Stimulated activated CD8-positive, alpha-beta memory T cell treated with anti-CD3 and anti-CD28 coated beads, Interleukin-12 subunit alpha, Interleukin-12 subunit beta, amount 100 ng/mL, for 4 hours (primary cell): Measurements from ENCODE around the gene ADCK1.
"Not testable (repeated sequence)": the region's sequence is repeated elsewhere in the genome, so short reads cannot be mapped to it uniquely, and the experiment has no call there.

ENCODE experiments used
- DNase-seq: peaks from one replicate; pipeline ENCODE4 v3.0.0-alpha.2; 2020; ENCODE audit warnings: low read depth

ADCK1 gene

DNA sequence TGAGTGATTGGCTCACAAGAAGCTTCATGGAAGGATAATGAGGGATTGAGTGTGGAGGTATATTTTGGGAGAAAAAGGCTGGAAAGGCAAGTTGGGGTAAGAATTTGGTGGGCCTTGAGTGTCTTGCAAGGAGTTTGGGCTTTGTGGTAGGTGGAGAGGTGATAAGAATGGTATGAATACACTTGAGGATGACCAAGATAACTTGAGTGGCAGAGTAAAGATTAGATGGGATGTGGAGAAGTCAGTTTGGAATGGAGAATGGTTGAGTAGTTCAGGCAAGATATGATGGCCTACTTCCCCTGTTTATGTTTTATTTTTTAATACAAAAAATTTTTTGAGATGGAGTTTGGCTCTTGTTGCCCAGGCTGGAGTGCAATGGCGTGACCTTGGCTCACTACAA, 9.1 kb downstream of the ADCK1 start:
- DNase-seq, result no peak

DNA sequence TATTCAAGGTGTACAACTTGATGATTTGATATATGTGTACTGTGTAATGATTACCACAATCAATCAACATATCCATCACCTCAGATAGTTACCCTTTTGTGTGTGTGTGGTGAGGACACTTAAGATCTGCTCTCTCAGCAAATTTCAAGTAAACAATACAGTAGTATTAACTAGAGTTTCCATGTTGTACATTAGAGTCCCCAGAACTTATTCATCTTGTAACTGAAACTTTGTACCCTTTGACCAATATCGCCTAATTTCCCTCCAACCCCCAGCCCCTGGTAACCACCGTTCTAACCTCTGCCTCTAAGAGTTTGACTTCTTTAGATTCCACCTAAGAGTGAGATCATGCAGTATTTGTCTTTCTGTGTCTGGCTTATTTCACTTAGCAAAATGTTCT, 12.1 kb downstream of the ADCK1 start:
- DNase-seq, result no peak

DNA sequence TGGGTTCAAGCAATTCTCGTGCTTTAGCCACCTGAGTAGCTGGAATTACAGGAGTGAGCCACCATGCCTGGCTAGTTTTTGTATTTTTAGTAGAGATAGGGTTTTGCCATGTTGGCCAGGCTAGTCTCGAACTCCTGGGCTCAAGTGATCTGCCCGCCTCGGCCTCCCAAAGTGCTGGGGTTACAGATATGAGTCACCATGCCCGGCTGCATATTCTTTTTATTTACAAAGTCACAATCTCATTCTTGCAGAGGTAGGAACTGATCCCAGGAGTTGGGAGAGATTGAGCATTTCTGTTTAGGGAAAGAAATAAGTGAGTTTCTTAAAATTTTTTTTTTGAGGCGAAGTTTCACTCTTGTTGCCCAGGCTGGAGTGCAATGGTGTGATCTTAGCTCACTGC, 12.8 kb downstream of the ADCK1 start:
- DNase-seq, result not testable (repeated sequence)

DNA sequence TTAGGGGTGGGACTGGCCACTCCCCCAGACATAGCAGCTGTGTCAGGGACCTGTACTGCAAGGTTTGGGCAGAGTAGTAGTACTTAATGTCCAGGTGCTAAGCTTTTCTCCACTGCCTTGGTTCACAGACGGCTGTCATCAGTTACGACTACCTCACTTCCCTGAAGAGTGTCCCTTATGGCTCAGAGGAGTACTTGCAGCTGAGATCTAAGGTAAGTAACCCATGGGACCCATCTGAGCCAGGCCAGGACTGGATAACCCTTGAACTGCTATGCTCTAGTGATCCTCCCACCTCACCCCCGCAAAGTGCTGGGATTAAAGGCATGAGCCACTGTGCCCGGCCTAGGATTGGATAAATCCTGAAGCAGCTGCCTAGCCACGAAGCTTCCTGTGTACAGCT, 22.4 kb downstream of the ADCK1 start:
- no peak for DNase-seq

DNA sequence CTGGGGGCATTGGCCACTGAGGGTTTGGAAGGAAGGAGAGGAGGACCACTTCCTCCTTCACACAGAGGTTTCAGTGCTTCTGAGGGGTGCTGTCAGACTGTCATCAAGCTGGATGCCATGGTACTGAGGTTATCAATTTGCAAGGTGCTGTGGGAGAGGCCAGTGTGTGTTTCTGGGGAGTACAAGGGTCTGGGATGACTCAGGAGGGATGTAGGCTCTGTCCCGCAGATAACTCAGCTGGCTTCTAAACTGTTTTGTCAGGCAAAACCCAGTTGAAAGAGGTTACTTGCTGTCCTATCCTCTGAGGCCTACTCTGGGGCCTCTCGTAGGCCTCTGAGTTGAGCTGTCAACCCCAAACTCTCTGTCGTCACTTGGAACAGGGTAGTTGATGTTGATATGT, 22.8 kb downstream of the ADCK1 start:
- DNase-seq, result no peak

DNA sequence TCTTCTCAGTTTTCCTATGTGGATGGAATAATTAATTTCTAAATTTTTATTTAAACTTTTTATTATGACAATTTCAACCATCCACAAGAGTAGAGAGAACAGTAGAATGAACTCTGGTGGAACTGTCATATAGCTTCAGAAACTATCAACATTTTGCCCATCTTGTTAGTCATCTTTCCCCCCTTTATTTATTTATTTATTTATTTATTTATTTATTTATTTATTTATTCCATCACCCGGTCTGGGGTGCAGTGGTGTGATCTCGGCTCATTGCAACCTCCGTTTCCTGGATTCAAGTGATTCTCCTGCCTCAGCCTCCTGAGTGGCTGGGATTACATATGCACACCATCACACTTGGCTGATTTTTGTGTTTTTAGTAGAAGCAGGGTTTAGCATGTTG, 23.5 kb downstream of the ADCK1 start:
- no peak for DNase-seq

DNA sequence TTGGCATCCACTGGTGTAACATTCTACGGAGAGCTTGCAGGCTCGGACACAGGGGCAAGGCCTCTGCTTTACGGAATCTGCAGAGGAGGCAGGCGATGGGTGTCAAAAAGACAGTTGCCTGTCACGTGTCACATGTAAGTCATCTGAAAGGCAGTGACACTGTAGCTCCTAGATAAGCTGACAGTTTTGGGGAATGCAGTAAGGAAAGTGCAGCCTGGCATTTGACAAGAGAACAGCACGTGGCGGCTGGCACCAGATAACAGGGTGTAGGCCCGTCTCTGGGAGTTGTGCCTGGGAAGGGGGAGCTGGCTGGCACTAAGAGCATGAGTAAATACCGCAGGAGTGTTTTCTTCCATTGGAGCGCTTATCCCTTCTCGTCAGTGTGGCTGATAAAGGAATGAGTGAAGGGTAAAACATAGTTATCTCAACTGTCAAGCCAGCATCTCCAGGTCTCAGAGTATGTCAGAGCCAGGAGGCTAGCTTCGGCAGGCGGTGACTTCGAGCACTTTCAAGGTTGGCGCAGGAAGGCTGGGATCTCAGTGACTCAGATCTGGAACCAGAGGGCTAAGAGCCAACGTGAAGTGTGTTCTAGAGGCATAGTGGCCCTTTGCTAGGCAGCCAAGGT, 26.1 kb downstream of the ADCK1 start:
- no peak for DNase-seq

DNA sequence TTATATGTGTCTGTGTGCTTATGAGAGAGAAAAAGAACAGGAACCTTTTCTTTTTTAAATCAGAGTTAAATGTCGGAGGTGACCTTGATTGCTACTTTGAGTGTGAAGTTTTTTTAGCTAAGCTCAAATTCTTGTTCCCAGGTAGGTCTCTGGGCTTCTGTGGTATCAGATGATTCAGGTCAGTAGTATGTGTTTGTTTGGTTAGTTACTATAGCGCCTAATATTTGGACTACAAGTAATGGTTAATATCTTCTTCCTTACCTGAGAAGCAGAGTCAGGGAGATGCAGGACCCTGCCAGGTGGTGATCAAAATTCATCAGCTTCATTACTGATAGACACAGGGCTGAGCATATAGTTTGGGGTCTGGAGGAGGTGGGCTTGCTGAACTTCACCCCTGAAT, 30.8 kb downstream of the ADCK1 start:
- no peak for DNase-seq

DNA sequence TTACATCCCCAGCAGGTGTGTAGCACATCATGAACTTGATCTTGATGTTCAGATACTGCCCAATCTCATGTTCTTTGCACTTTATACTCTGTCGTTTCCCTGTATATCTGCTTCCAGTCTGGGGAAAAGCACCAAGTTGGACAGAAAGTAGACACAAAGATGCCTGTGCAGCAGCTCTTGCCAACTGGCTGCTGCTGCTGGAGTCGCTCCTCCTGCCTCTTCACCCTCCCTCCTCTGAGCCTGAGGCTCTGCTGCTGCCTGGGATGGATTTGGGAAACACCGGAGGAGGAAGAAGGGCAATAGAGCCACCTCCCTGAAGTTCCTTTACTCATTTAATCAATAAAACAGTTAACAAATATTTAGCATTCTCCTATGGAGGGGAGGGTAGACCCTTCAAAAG, 32.4 kb downstream of the ADCK1 start:
- no peak for DNase-seq

DNA sequence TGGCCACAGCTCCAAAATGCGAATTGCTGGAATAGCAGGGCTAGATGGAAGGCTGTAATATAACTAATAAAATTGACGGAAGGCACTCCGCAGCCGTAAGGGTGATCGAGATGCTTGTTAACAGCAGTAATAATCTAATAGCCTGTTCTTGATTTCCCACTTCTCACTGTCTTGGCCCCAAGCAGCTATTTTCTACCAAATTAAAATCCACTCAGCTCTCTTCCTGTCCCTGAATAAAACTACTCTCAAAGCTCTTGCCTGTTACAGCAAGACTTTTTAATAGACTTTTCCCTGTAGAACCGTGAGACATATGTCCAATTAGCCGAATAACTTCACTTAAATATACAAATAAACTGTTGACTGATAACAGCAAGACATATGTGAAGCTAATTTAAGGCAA, 38.0 kb downstream of the ADCK1 start:
- DNase-seq, result no peak

DNA sequence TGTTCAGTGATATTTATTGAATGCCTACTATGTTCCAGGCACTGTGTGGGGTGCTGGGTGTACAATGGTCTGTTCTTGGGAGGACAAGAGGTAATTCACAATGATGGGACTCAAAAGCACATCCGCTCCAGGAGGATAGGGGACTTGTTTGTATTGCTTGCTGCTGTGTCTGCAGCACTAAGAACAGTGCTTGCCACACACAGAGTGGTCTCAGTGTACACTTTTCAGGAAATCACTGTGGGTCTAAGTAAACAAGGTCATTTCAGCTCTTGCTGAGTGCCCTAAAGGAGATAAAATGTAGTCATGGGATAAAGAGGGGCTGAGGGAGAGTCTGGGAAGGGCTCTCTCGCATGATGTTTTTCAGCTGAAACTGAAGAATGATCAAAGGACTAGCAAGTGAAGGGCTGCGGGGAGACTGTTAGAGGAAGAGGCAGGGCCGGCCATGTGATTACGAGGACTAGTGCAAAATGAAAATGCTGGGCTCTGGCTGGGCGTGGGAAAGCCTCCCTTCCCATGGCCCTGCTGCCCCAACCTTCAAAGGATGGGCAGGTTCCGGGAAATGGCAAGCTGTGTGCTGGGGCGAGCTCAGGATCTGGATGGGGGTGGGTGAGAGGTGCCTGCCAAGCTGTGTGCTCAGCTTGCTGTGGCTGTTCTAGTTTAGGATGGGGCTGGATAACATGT, 39.1 kb downstream of the ADCK1 start:
- DNase-seq, result no peak

DNA sequence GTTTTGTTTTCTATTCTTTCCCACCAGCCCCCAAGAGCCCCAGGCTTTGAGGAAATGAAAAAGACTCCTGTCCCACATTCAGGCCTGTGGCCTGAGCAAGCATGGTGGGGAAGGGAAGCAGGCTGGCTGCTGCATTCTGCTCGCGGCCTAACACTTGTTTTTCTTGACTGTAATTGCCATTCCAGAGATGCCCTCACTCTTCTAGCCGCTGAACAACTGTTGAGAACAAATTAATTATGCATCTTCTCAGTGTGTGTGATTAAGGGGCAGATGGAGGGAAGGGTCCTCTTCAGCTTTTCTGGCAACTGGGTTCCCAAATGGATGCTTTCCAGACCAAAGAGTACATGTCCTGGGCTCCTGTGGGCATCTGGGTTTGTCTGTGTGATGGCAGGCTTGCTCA, 43.3 kb downstream of the ADCK1 start:
- no peak for DNase-seq

DNA sequence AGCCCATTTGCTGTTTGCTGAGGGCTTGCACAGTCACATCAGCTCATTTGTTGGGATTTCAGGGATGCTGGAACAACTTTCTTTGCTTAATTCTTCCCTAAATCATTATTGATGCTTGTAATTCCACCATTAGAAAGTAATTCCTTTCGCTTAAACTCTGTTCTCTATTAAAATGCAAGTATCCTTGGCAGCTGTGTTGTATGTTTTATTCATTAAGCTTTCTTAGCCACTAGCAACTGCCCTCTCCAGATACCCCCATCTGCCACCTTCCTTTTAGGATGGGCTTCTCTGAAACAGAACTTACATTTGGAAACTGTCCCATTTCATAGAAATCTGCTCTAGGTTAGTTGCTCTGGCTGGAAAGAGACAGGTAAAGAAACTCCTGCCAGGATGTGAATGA, 43.7 kb downstream of the ADCK1 start:
- no peak for DNase-seq

DNA sequence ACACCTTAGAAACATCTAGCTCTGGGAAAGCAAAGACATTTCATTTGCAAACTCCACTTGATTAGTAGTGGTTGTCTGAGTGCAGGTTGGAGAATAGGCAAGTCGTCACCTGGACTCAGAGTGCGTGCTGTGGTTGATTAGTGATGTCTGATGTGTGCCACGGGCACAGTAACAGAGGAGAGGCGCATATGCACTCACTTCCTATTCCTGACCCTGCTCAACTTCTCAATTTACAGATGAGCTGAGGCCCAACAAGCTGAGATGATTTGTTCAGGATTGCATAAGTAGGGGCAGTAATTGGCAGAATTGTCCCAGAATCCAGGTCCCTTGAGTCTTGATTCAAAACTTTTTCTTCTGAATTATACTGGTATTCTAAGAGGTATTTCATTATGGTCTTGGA, 44.9 kb downstream of the ADCK1 start:
- no peak for DNase-seq

DNA sequence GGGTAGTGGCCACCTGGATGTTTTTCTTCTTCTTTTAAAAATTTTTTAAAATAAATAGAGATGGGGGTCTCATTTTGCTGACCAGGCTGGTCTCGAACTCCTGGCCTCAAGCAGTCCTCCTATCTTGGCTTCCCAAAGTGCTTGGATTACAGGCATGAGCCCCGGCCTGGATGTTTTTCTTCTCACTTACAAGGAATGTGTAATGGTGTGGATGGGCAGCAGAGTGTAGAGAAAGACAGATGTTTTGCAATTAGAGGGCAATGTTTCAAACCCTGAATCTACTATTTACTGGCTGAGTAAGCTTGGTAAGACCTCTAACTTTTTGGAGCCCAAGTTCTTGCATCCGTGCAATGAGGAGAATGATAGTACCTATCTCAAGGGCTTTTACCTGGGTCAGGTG, 48.1 kb downstream of the ADCK1 start:
- DNase-seq, result no peak

DNA sequence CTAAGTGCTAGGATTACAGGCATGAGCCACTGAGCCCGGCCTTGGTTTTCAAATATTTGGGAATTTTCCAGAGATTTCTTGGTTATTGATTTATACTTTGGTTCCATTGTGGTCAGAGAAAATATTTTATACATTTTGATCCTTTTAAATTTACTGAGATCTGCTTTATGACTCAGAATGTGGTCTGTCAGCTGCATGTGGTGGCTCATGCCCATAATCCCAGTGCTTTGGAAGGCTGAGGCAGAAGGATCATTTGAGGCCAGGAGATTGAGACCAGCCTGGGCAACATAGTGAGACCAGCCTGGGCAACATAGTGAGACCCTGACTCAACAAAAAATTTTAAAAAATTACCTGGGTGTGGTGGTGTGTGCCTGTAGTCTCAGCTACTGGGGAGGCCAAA, 49.8 kb downstream of the ADCK1 start:
- no peak for DNase-seq

DNA sequence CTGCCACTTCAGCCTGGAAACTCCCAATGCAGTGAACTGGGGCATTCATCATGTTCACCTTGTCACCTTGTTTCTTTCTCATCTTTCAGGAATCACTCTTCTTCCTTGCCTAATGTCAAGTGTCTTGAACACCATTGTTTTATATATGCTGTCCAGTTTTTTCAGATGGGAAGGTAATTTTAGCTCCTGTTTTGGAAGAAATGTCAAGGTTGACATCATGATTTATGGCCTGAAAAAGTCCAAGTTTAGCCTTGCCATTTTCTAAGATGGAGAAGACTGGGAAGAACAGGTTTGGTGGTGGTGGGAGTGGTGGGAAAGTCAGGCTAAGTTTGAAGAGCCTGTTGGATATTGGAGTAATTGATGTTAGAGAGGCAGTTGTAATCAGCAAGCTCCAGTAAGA, 54.0 kb downstream of the ADCK1 start:
- no peak for DNase-seq

DNA sequence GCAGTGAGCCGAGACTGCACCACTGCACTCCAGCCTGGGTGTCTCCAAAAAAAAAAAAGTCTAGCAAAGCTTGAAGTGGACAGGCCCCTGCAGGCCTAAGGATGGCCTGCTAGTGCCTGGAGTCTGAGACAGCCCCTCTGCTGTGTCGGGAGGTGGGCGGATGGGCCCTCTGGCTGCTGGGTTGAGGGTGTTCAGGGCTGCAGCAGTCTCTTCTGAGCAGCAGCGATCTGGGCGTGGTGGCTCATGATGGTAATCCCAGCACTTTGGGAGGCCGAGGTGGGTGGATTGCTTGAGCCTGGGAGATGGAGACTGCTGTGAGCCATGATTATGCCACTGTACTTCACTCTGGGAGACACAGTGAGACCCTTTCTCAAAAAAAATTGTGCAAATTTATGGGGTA, 57.0 kb downstream of the ADCK1 start:
- DNase-seq, result no peak

DNA sequence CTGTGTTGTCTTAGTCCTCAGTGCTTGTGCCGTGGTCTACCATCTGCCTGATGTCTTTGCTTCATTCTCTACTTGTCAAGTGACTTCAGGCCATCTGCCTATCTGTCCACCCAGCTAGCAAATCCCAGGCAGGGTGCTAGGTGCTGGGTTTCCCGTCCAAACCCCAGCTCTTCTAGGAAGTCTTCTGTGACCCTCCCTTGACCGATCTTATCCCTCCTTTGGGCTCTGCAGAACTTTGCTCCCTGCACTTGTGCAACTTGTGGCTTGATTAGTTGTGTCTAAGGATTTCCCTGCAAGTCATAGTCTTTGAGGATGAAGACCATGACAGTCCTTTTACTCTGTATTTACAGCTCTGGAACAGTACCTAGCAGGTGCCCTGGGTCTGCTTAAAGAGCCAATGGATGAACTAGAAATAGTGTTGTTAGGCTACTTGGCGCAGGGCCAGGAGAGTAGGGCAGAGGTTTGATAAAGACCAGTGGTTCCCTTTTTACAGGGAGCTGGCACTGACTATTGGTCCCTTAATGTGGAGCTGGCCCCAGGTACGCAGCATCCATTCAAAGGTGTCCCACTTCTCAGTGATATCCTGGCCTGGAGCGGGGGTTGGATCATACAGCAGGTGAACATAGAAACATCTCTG, 60.1 kb downstream of the ADCK1 start:
- DNase-seq, result no peak

DNA sequence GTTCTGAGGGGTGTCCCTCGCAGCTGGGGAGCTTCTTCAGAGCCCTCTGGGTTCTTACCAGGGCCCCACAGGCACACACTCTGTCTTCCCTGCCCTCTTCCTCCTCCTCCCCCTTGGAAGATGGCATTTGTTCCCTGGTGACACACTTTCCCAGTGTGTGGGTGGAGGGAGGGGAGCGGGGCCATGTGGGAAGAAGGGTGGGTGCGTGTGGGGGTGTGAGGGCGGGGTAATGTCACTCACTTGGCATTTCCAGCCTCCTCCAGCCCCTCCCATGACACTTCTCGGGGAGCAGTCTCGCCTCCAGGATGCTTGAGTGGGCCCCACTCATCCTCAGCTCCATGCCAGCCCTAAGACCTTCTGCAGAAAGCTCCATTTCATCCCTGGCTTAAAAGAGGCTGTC, 61.3 kb downstream of the ADCK1 start:
- no peak for DNase-seq

DNA sequence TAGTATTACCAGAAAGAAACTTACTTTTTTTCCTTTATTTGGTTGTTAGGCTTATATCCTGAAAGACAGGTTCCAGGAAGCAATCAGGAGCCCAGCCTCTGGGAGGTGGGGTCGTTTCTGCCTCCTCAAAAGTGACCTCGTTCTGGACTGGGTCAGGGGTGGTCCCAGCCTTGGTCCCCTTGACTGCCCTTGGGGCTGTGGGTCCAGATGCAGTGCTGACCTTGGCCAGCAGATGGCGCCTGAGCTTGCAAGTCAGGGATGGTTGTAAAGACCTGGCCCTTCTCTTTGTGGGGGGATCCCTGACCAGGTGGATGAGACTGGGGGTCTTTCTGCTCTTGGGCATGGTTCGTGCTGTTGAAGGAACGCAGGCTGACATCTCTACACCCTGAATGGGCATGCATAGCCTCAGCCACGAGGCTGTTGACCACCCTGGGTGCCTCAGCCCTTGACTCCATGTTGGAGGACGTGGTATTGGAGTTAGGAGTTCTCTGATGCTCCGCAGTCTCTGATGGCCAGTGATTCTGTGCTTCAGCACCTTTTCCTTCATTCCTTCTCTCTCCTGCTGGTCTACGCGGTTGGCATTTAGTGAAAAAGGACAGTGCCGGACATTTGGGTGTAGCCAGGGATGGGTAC, 62.4 kb downstream of the ADCK1 start:
- peak; percentile 32 for DNase-seq

DNA sequence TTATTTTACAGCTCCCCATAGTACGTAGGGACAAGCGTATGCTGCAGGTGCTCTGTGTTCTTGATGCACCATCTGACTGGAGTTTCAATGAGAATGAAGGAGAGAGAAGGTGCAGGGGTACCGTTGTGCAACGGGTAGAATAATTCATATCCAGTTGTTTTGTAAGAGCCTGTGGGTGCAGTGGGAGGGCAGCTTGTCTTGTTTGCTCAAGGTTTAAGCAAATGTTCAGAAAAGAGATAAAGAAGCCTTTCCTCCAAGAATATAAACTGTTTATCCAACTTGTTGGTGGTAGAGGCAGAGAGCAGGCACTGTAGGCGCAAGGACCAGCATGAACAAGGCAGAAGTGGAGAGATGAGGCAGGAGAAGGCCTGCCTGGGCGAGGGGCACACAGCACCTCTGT, 64.2 kb downstream of the ADCK1 start:
- no peak for DNase-seq

DNA sequence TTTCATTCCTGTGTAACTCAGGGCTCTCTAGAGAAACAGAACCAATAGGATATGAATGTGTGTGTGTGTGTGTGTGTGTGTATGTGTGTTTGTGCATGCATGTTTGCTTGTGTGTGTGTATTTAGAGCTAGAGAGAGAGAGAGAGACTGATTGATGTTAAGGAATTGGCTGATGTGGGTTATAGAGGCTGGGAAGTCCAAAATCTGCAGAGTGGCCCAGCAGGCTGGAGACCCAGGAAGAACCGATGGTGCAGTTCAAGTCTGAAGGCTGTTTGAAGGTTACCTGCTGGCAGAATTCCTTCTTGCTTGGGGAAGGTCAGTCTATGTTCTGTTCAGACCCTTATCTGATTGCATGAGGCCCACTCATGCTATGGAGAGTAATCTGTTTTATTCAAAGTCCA, 64.7 kb downstream of the ADCK1 start:
- no peak for DNase-seq
